Tibial nerve (tissue), 4 donors: ENCODE results near the gene ENOX1. TPM values are rescaled to one million over a fixed set of nuclear protein-coding genes. Genes with fewer than 3 reads are reported as not detected.

Experiments
- DNase-seq, 2 donors: peaks; one replicate each; pipeline ENCODE4 v3.0.0-alpha.2; 2019; ENCODE audit warnings: low spot score in 2 of 2
- H3K27ac ChIP-seq, 4 donors: fragments of 200-600 bp; sonication (generic) in 3 of 4; one replicate each; pipeline ENCODE4 v1.5.1; 2017 to 2019; ENCODE audit warnings: mild to moderate bottlenecking in 1 of 4
- H3K27me3 ChIP-seq, 2 donors: fragments of 200-600 bp; sonication (generic) in 1 of 2; one replicate each; pipeline versions ENCODE4 v1.5.1 to v1.6.0; 2017 to 2019
- H3K36me3 ChIP-seq, 3 donors: fragments of 200-600 bp; sonication (generic); one replicate each; pipeline ENCODE4 v1.5.1; 2018 to 2019
- H3K4me1 ChIP-seq, 4 donors: fragments of 200-600 bp; sonication (generic) in 3 of 4; one replicate each; pipeline ENCODE4 v1.5.1; 2017 to 2019
- H3K4me3 ChIP-seq, 4 donors: fragments of 200-600 bp; sonication (generic) in 3 of 4; one replicate each; pipeline ENCODE4 v1.5.1; 2017 to 2019; ENCODE audit warnings: mild to moderate bottlenecking in 1 of 4, moderate library complexity in 1 of 4
- H3K9me3 ChIP-seq, 4 donors: fragments of 200-600 bp; sonication (generic) in 3 of 4; one replicate each; pipeline ENCODE4 v1.5.1; 2017 to 2019
- CTCF ChIP-seq, 5 experiments: fragments of 200-600 bp in 3 of 5; fragments of 450-650 bp in 2 of 5; sonication (generic) in 3 of 5; IDR thresholded peaks; one replicate each; pipeline ENCODE4 v1.5.1; 2016 to 2019; ENCODE audit warnings: antibody characterized with exemption in 5 of 5, mild to moderate bottlenecking in 3 of 5, moderate library complexity in 2 of 5
- EP300 ChIP-seq, 2 donors: sonication (generic); formaldehyde crosslinking; IDR thresholded peaks; one replicate each; pipeline ENCODE4 v1.6.1; 2017; ENCODE audit warnings: antibody characterized with exemption in 2 of 2, mild to moderate bottlenecking in 1 of 2
- POLR2A ChIP-seq, 2 donors: fragments of 450-650 bp; IDR thresholded peaks; one replicate each; pipeline ENCODE4 v1.6.1; 2017; ENCODE audit warnings: antibody characterized with exemption in 2 of 2, mild to moderate bottlenecking in 2 of 2, moderate library complexity in 2 of 2
- WGBS, 2 donors: methylation state at CpG; one replicate each; pipeline ENCODE4 v1.1.5; 2018; 5-methylcytosine and 5-hydroxymethylcytosine counted together
- total RNA-seq, 4 donors: library from RNA; depleted of rRNA; stranded (reverse); fragments of >200 nt; gene quantifications; one replicate each; pipeline ENCODE4 v1.1.0, GENCODE V29; 2016

Gene ENOX1
- total RNA-seq, 4 donors from 2014 or later, result 2.6 to 8.2 (median 4.6) TPM

- 42 to 64% methylated on average over 9 of the region's 9 CpGs for WGBS, 2 donors
- Histone ChIP-seq H3K4me3 (no peak overlapping the region), H3K9me3 (no peaks in the 10 kb centered on the region), H3K4me1 (peaks cover 0 to 7% (median 0%) of the 10 kb centered on the region in 4 donors), H3K27me3 (no peaks in the 10 kb centered on the region), H3K36me3 (no peaks in the 10 kb centered on the region), H3K27ac (no peak overlapping the region)
- DNase-seq, result no peak
- TF ChIP-seq POLR2A (IDR thresholded peaks at IDR 0.05) (no peak), EP300 (IDR thresholded peaks at IDR 0.05) (no peak), CTCF (IDR thresholded peaks at IDR 0.05) (no peak)
These were observed 101.6 kb downstream of the ENOX1 start for GRCh38 chr13:43684963-43685725.

- Histone ChIP-seq H3K9me3 (no peaks in the 10 kb centered on the region), H3K27ac (no peak overlapping the region), H3K4me1 (peaks cover 0 to 7% (median 0%) of the 10 kb centered on the region in 4 donors), H3K4me3 (no peak overlapping the region), H3K27me3 (no peaks in the 10 kb centered on the region), H3K36me3 (no peaks in the 10 kb centered on the region)
- WGBS, 2 donors, result 77 to 81% methylated on average over 2 of the region's 2 CpGs
- TF ChIP-seq EP300 (IDR thresholded peaks at IDR 0.05) (no peak), CTCF (IDR thresholded peaks at IDR 0.05) (no peak), POLR2A (IDR thresholded peaks at IDR 0.05) (no peak)
- DNase-seq, result no peak
These were observed 104.1 kb downstream of the ENOX1 start for GRCh38 chr13:43682701-43683100.

GRCh38 chr13:43676320-43676719 is 110.5 kb downstream of the ENOX1 start:
- Histone ChIP-seq H3K4me3 (no peak overlapping the region), H3K4me1 (no peaks in the 10 kb centered on the region), H3K9me3 (no peaks in the 10 kb centered on the region), H3K27me3 (no peaks in the 10 kb centered on the region), H3K27ac (no peak overlapping the region), H3K36me3 (no peaks in the 10 kb centered on the region)
- WGBS, 2 donors, result 88 to 95% methylated on average over 1 of the region's 1 CpG
- TF ChIP-seq POLR2A (IDR thresholded peaks at IDR 0.05), result no peak
- no peak for TF ChIP-seq EP300 (IDR thresholded peaks at IDR 0.05)
- no peak for TF ChIP-seq CTCF (IDR thresholded peaks at IDR 0.05)
- DNase-seq, result no peak

- TF ChIP-seq EP300 (IDR thresholded peaks at IDR 0.05) (no peak), CTCF (IDR thresholded peaks at IDR 0.05) (no peak), POLR2A (IDR thresholded peaks at IDR 0.05) (no peak)
- no peaks in the 10 kb centered on the region for H3K36me3 ChIP-seq
- no peak for DNase-seq
- no peak overlapping the region for H3K4me3 ChIP-seq
- no peaks in the 10 kb centered on the region for H3K9me3 ChIP-seq
- no peak overlapping the region for H3K27ac ChIP-seq
- 61 to 80% methylated on average over 6 of the region's 6 CpGs for WGBS, 2 donors
- no peaks in the 10 kb centered on the region for H3K27me3 ChIP-seq
- no peaks in the 10 kb centered on the region for H3K4me1 ChIP-seq
These were observed 111.2 kb downstream of the ENOX1 start for GRCh38 chr13:43675577-43675976.

GRCh38 chr13:43669964-43670363 is 116.8 kb downstream of the ENOX1 start:
- Histone ChIP-seq H3K9me3 (no peaks in the 10 kb centered on the region), H3K27me3 (no peaks in the 10 kb centered on the region), H3K27ac (no peak overlapping the region), H3K4me1 (peaks cover 0 to 3% (median under 1%) of the 10 kb centered on the region in 4 donors), H3K36me3 (no peaks in the 10 kb centered on the region), H3K4me3 (no peak overlapping the region)
- no peak for DNase-seq
- 77 to 78% methylated on average over 3 of the region's 3 CpGs for whole genome bisulfite sequencing, 2 donors
- TF ChIP-seq CTCF (IDR thresholded peaks at IDR 0.05) (no peak), EP300 (IDR thresholded peaks at IDR 0.05) (no peak), POLR2A (IDR thresholded peaks at IDR 0.05) (no peak)
